GM12878 (cell line): ENCODE measurements around the gene NLRP6.

Experiments used
- ATF2 ChIP-seq: IDR thresholded peaks from 2 replicates; pipeline ENCODE4 v1.6.1; 2012; ENCODE audit warnings: low read length, inconsistent platforms
- EGR1 ChIP-seq, 2 experiments: IDR thresholded peaks; 1 replicate in 1 of 2; 2 replicates in 1 of 2; pipeline ENCODE4 v1.6.1; 2011 to 2012; ENCODE audit warnings: low read depth in 2 of 2, low read length in 2 of 2, borderline replicate concordance in 1 of 2, mild to moderate bottlenecking in 1 of 2, moderate library complexity in 1 of 2
- EP300 ChIP-seq, 2 experiments: fragments of 150-350 bp in 1 of 2; IDR thresholded peaks; 2 replicates each; pipeline ENCODE4 v1.6.1; 2011 to 2012; ENCODE audit warnings: low read depth in 2 of 2, low read length in 2 of 2, borderline replicate concordance in 1 of 2, improper control_type of control experiment in 1 of 2, inconsistent platforms in 1 of 2; ENCODE audit not compliant: control insufficient read depth in 1 of 2
- IRF4 ChIP-seq: IDR thresholded peaks from 2 replicates; pipeline ENCODE4 v1.6.1; 2011; ENCODE audit warnings: low read depth, low read length
- MAX ChIP-seq: IDR thresholded peaks from 2 replicates; pipeline ENCODE4 v1.6.1; 2012; ENCODE audit warnings: low read depth, low read length, improper control_type of control experiment
- SMC3 ChIP-seq: IDR thresholded peaks from 2 replicates; pipeline ENCODE4 v1.6.1; 2011; ENCODE audit warnings: low read length, improper control_type of control experiment, borderline replicate concordance
- TARDBP ChIP-seq: IDR thresholded peaks from 2 replicates; pipeline ENCODE4 v1.6.1; 2016; ENCODE audit warnings: borderline replicate concordance
- TF ChIP-seq, protein P1 (sequence below), 3 experiments: IDR thresholded peaks in 2 of 3; conservative IDR thresholded peaks in 1 of 3; 2 replicates each; pipeline ENCODE4 v1.5.1; 2011; ENCODE audit warnings: low read depth in 3 of 3, low read length in 3 of 3, mild to moderate bottlenecking in 3 of 3, control low read depth in 2 of 3, moderate library complexity in 2 of 3, inconsistent platforms in 1 of 3, mixed read lengths in 1 of 3; ENCODE audit not compliant: control insufficient read depth in 2 of 3, insufficient read depth in 1 of 3; ENCODE audit errors: extremely low read depth in 1 of 3

DNA sequence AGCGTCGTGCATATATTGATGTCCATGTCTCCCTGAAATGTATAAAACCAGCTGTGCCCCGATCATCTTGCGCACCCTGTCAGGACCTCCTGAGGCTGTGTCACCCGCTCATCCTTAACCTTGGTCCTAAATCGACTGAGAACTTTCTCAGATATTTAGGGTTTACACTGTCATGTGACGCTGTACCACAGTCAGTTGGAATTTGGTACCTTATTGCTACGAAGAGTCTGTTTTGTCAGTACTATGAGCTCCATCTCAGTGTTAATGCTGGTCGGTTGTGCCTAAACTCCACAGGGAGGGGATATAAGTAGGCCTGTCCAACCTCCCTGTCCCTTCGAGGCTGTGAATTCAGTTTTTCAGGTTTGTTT lies 27.6 kb downstream of the NLRP6 start:
- TF ChIP-seq IRF4 (no peak), SMC3 (no peak), ATF2 (no peak), TARDBP (no peak), MAX (no peak), EP300 (IDR thresholded peaks at IDR 0.05; ENCODE audit: borderline replicate concordance in 1 of 2, control insufficient read depth in 1 of 2, low read depth in 2 of 2, low read length in 2 of 2) (no peak), EGR1 (IDR thresholded peaks at IDR 0.05; ENCODE audit: borderline replicate concordance in 1 of 2, low read depth in 2 of 2, low read length in 2 of 2) (no peak)
- TF ChIP-seq, protein P1, sequence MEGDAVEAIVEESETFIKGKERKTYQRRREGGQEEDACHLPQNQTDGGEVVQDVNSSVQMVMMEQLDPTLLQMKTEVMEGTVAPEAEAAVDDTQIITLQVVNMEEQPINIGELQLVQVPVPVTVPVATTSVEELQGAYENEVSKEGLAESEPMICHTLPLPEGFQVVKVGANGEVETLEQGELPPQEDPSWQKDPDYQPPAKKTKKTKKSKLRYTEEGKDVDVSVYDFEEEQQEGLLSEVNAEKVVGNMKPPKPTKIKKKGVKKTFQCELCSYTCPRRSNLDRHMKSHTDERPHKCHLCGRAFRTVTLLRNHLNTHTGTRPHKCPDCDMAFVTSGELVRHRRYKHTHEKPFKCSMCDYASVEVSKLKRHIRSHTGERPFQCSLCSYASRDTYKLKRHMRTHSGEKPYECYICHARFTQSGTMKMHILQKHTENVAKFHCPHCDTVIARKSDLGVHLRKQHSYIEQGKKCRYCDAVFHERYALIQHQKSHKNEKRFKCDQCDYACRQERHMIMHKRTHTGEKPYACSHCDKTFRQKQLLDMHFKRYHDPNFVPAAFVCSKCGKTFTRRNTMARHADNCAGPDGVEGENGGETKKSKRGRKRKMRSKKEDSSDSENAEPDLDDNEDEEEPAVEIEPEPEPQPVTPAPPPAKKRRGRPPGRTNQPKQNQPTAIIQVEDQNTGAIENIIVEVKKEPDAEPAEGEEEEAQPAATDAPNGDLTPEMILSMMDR (IDR thresholded peaks at IDR 0.05 in 2 of 3, conservative IDR thresholded peaks at IDR 0.05 in 1 of 3; ENCODE audit: control insufficient read depth in 2 of 3, extremely low read depth in 1 of 3, insufficient read depth in 1 of 3, low read depth in 3 of 3, low read length in 3 of 3): no peak
